ENCODE measurements around the gene PPIP5K2. TPM values are rescaled to one million over a fixed set of nuclear protein-coding genes. Genes with fewer than 3 reads are reported as not detected.

The PPIP5K2 gene
- total RNA-seq, 1 donor from 2014 or later, result 108 TPM

DNA sequence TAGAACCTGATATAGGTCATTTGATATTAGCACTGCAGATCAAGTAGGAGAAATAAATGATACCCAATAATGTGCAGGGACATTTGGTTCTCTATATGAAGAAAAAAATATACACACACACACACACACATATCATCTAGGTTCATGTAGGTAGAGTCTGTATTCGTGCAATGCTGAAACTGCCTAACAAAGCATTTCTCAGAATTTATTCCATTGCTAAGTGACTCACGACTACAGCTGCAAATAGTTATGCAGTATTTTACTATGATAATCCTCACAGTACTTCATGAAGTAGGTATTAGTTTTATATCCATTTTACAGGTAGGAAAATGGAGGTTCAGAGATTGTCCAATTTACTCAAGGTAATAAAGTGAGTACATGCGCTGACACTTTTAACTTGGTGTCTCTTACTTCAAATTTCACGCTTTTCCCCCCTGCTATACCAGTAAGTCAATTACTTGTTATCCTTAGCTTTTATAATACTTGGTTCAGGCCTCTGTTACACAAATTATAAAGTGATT is 2.6 kb upstream of the PPIP5K2 start:
- Histone ChIP-seq H3K36me3 (no peaks in the 10 kb centered on the region), H3K9me3 (ENCODE audit: low read depth) (no peaks in the 10 kb centered on the region), H3K4me3 (no peak overlapping the region), H2AFZ (replicated peaks) (no peak overlapping the region), H3F3A (ENCODE audit: low read depth) (peaks cover 14% of the 10 kb centered on the region), H3K9ac (no peak overlapping the region), H3K27me3 (no peaks in the 10 kb centered on the region), H4K20me1 (ENCODE audit: low read depth) (no peaks in the 10 kb centered on the region), H3K27ac (no peak overlapping the region), H3K79me2 (ENCODE audit: low read depth) (peaks cover 67% of the 10 kb centered on the region), H3K4me1 (peaks cover 20% of the 10 kb centered on the region), H3K4me2 (no peak overlapping the region)
- H3K27ac Mint-ChIP-seq, result no peak overlapping the region
- TF ChIP-seq CTCF (IDR thresholded peaks at IDR 0.05) (no peak), EZH2 (IDR thresholded peaks at IDR 0.05) (no peak), EZH2phosphoT487 (IDR thresholded peaks at IDR 0.05) (no peak)
- DNase-seq (ENCODE audit: low spot score), result no peak
- H3K27me3 Mint-ChIP-seq (ENCODE audit: insufficient read depth, low read depth), result no peaks in the 10 kb centered on the region
- H3K4me3 Mint-ChIP-seq, result no peak overlapping the region
- H3K9me3 Mint-ChIP-seq, result no peaks in the 10 kb centered on the region
- no peaks in the 10 kb centered on the region for H3K36me3 Mint-ChIP-seq
- peaks cover 23% of the 10 kb centered on the region for H3K4me1 Mint-ChIP-seq

DNA sequence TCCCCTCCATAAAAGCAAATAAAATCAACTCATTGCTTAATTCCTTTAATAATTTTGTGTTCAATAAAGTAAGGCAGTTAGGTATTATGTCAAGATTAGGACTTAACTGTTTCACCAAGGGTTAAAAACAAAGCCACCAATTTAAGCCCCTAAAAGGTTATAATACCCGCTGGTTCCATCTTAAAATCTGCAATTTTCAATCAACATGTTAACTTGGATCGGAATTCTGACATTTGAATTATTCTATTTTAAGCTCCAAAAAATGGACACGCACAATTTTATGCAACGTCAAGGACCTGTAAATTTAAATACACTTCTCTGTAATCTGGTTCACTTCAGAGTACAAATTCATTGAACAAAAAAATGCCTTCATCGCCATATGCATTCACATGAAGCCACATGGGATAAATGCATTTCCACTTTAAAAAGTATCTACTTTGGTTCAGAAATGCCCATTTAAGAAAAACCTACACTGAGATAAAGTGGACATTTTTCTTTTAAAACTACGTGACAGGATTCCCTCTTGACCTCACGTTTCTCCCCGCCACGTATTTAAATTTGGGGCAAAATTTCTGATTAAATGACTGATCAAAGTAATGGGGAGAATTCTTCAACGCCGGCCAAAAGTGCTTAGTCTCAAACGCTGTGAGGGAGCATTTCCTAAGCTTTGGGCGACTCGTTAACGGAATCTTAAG is 884 bp upstream of the PPIP5K2 start:
- H3K9ac ChIP-seq, result peak overlapping the region; percentile 91
- H3K36me3 Mint-ChIP-seq, result peaks cover 3% of the 10 kb centered on the region
- H3K4me2 ChIP-seq, result peak overlapping the region; percentile 90
- no peaks in the 10 kb centered on the region for H4K20me1 ChIP-seq (ENCODE audit: low read depth)
- peak overlapping the region; percentile 95 for H3K4me3 Mint-ChIP-seq
- no peak for DNase-seq (ENCODE audit: low spot score)
- peaks cover 20% of the 10 kb centered on the region for H3K4me1 ChIP-seq
- peak overlapping the region; percentile 82 for H3K4me3 ChIP-seq
- peaks cover 25% of the 10 kb centered on the region for H3K4me1 Mint-ChIP-seq
- peak overlapping the region; percentile 100 for H3K27ac Mint-ChIP-seq
- peak overlapping the region; percentile 94 for H2AFZ ChIP-seq (replicated peaks)
- H3K27me3 ChIP-seq, result no peaks in the 10 kb centered on the region
- TF ChIP-seq EZH2 (IDR thresholded peaks at IDR 0.05), result no peak
- TF ChIP-seq EZH2phosphoT487 (IDR thresholded peaks at IDR 0.05), result no peak
- no peak for TF ChIP-seq CTCF (IDR thresholded peaks at IDR 0.05)
- no peaks in the 10 kb centered on the region for H3K27me3 Mint-ChIP-seq (ENCODE audit: insufficient read depth, low read depth)
- H3K79me2 ChIP-seq (ENCODE audit: low read depth), result peaks cover 73% of the 10 kb centered on the region
- peak overlapping the region; percentile 97 for H3K27ac ChIP-seq
- no peaks in the 10 kb centered on the region for H3K9me3 Mint-ChIP-seq
- no peaks in the 10 kb centered on the region for H3K9me3 ChIP-seq (ENCODE audit: low read depth)
- H3K36me3 ChIP-seq, result no peaks in the 10 kb centered on the region
- H3F3A ChIP-seq (ENCODE audit: low read depth), result peaks cover 14% of the 10 kb centered on the region

GRCh38 chr5:103120607-103121200 is 603 bp downstream of the PPIP5K2 start:
- H3K36me3 ChIP-seq, result no peaks in the 10 kb centered on the region
- Mint-ChIP-seq H3K4me1 (peaks cover 23% of the 10 kb centered on the region), H3K27me3 (ENCODE audit: insufficient read depth, low read depth) (no peaks in the 10 kb centered on the region), H3K9me3 (no peaks in the 10 kb centered on the region), H3K4me3 (peak overlapping the region; percentile 95), H3K27ac (peak overlapping the region; percentile 89), H3K36me3 (peaks cover 5% of the 10 kb centered on the region)
- H3K4me2 ChIP-seq, result peak overlapping the region; percentile 86
- H3K4me1 ChIP-seq, result peaks cover 20% of the 10 kb centered on the region
- no peak for TF ChIP-seq CTCF (IDR thresholded peaks at IDR 0.05)
- no peak for TF ChIP-seq EZH2phosphoT487 (IDR thresholded peaks at IDR 0.05)
- H3K27ac ChIP-seq, result no peak overlapping the region
- peaks cover 14% of the 10 kb centered on the region for H3F3A ChIP-seq (ENCODE audit: low read depth)
- H2AFZ ChIP-seq (replicated peaks), result peak overlapping the region; percentile 91
- H3K27me3 ChIP-seq, result no peaks in the 10 kb centered on the region
- DNase-seq (ENCODE audit: low spot score), result peak; percentile 33
- no peaks in the 10 kb centered on the region for H3K9me3 ChIP-seq (ENCODE audit: low read depth)
- H3K9ac ChIP-seq, result peak overlapping the region; percentile 52
- H4K20me1 ChIP-seq (ENCODE audit: low read depth), result no peaks in the 10 kb centered on the region
- H3K79me2 ChIP-seq (ENCODE audit: low read depth), result peaks cover 73% of the 10 kb centered on the region
- peak overlapping the region; percentile 82 for H3K4me3 ChIP-seq

Measured in neural progenitor cell (in vitro differentiated cells).